Endothelial cell of hepatic sinusoid (primary cell): ENCODE data around the gene RASSF10.
"Not testable (repeated sequence)": the region's sequence is repeated elsewhere in the genome, so short reads cannot be mapped to it uniquely, and the experiment has no call there.

Source experiments
- in situ Hi-C: cut with HindIII; loops from 2 replicates; pipeline ENCODE4 v1.10.0; 2017; ENCODE audit warnings: low sequenced_read_pairs

RASSF10 gene

GRCh38 chr11:13015753-13016152 lies 6.6 kb downstream of the RASSF10 start:
- in situ Hi-C loops, result no loop called here

GRCh38 chr11:13016415-13016814 lies 7.3 kb downstream of the RASSF10 start:
- in situ Hi-C loops, result no loop called here

GRCh38 chr11:13019313-13019712 lies 10.2 kb downstream of the RASSF10 start:
- in situ Hi-C loops, result no loop called here

GRCh38 chr11:13023423-13023822 lies 14.3 kb downstream of the RASSF10 start:
- in situ Hi-C loops, result no loop called here

- in situ Hi-C loops, result no loop called here
These were observed 17.6 kb downstream of the RASSF10 start for GRCh38 chr11:13026722-13027121.

- in situ Hi-C loops, result no loop called here
These were observed 19.2 kb downstream of the RASSF10 start for GRCh38 chr11:13028322-13028721.

GRCh38 chr11:13029872-13030271 lies 20.8 kb downstream of the RASSF10 start:
- in situ Hi-C loops, result no loop called here

GRCh38 chr11:13030857-13031256 lies 21.7 kb downstream of the RASSF10 start:
- in situ Hi-C loops, result no loop called here

GRCh38 chr11:13031349-13031748 lies 22.2 kb downstream of the RASSF10 start:
- in situ Hi-C loops, result no loop called here

- in situ Hi-C loops, result no loop called here
These were observed 24.8 kb downstream of the RASSF10 start for GRCh38 chr11:13033760-13034533.

- in situ Hi-C loops, result no loop called here
These were observed 26.6 kb downstream of the RASSF10 start for GRCh38 chr11:13035711-13036110.

- in situ Hi-C loops, result no loop called here
These were observed 27.1 kb downstream of the RASSF10 start for GRCh38 chr11:13036235-13036634.

- in situ Hi-C loops, result no loop called here
These were observed 29.2 kb downstream of the RASSF10 start for GRCh38 chr11:13038366-13038765.

GRCh38 chr11:13039126-13039525 lies 30.0 kb downstream of the RASSF10 start:
- in situ Hi-C loops, result no loop called here

- in situ Hi-C loops, result no loop called here
These were observed 31.9 kb downstream of the RASSF10 start for GRCh38 chr11:13040969-13041561.

GRCh38 chr11:13042873-13043342 lies 33.8 kb downstream of the RASSF10 start:
- in situ Hi-C loops, result no loop called here

GRCh38 chr11:13043912-13044628 lies 35.0 kb downstream of the RASSF10 start:
- in situ Hi-C loops, result no loop called here

GRCh38 chr11:13045089-13045488 lies 36.0 kb downstream of the RASSF10 start:
- in situ Hi-C loops, result not testable (repeated sequence)

GRCh38 chr11:13045734-13046133 lies 36.6 kb downstream of the RASSF10 start:
- in situ Hi-C loops, result no loop called here

- in situ Hi-C loops, result no loop called here
These were observed 37.8 kb downstream of the RASSF10 start for GRCh38 chr11:13046637-13047570.

GRCh38 chr11:13047884-13048283 lies 38.8 kb downstream of the RASSF10 start:
- in situ Hi-C loops, result no loop called here
